ENCODE measurements around the gene GAS5.
"Not testable (repeated sequence)": the region's sequence is repeated elsewhere in the genome, so short reads cannot be mapped to it uniquely, and the experiment has no call there.

Gene GAS5

DNA sequence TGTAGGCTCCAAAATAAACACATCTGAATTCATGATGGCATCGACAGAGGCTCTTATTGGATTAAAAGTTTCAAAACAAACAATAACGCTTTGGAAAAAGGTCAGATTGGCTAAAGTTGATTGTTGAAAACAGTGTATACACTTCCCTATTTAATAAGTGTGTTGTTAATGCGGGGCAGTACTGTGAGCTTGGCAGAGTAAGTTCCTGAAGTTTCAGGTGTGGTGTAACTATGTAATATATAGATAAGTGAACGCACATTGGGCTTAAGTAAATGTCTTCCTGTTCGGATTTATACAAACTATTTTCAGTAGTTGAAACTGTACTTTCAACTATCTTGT, 1.2 kb upstream of the GAS5 start:
- DNase-seq: no peak

DNA sequence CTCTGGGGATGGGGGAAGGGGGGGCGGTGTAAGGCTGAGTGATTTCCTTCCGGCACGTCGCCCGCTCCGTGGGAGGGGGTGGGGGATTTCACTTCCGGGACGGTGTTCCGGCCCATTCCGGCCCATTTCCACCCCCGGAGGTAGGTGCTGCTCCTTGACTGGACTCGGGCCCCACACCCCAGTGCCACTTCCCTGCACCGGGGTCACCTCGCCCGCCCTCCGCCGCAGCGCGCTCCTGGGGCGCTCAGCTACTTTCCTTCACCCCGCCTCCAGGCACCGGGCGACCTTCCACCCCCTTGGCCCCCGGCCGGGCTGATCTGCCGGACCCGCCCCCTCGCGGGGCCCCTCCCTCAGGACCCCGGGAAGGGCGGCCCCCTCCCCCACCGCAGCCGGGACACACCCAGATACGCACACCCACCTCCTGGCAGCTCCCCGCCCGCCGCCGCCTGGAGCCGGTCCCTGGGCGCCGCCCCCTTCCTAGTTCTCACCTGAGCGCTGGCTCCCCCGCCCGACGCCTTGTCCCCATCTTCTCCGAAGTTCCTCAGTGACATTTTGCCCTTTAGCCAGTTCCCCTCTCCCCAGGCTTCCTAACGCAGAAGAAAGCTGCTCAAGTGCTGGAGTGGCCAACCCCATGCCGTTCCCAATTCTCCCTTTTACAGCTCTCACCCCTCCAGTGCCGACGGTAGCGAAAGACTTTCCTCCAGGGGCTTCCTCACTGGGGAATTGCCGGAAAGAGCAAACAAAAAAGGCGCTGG, 654 bp upstream of the GAS5 start, which contains the start of gene ZBTB37:
TSS of gene ZBTB37 (plus strand) at position 115 of the 755 bp plus-strand sequence. CDS start 1,846 bp downstream, outside the sequence.
- peak; percentile 70 for DNase-seq

DNA sequence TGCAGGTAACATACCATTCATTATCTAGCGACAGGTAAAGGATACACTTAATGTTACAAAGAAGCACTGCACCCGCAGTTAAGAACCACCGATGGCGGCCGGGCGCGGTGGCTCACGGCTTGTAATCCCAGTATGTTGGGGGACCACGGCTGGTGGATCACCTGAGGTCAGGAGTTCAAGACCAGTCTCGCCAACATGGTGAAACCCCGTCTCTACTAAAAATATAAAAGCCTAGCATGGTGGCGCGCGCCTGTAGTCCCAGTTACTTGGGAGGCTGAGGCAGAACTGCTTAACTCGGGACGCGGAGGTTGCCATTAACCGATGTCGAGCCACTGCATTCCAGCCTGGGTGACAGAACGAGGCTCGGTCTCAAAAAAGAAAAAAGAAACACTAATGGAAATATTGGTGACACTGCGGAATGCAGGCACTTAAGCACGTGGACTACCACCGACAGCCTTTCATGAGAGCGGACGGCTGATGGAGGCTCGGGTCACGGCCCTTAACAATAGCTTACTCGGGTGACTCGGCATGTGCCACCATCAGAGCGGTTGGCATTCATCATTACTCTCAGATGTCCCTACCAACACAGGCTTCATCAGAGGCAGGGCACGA, 542 bp downstream of the GAS5 start:
- DNase-seq: no peak

DNA sequence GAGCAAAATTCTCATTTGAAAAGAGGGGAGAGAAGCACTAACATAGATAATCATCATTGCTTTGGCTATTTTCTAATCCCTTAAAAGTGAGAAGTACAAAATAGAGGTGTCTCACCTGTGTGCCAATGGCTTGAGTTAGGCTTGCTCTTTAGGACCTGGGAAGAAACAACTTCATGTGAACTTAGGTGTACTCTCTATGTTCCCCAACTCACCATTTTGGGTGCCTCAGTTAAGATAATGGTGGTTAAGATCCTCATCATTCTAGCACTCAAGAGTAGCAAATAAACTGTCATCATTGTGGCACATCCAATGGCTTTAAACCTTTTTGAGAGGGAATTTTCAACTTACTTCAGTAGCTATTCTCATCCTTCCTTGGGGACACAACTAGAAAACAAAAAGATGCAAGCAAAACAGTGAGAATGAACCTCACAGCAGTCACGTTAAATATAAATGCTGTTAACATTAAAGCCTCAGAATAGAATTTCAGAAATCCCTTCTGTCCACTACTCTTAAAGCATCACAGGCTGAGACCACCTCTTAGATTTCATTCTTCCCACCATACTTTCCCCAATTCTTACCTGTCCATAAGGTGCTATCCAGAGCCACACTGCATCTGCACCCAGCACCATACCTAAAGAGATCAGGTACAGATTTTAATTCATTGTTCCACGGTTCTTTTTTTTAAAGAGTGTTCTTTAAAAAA, 1.2 kb downstream of the GAS5 start:
- no peak for DNase-seq

DNA sequence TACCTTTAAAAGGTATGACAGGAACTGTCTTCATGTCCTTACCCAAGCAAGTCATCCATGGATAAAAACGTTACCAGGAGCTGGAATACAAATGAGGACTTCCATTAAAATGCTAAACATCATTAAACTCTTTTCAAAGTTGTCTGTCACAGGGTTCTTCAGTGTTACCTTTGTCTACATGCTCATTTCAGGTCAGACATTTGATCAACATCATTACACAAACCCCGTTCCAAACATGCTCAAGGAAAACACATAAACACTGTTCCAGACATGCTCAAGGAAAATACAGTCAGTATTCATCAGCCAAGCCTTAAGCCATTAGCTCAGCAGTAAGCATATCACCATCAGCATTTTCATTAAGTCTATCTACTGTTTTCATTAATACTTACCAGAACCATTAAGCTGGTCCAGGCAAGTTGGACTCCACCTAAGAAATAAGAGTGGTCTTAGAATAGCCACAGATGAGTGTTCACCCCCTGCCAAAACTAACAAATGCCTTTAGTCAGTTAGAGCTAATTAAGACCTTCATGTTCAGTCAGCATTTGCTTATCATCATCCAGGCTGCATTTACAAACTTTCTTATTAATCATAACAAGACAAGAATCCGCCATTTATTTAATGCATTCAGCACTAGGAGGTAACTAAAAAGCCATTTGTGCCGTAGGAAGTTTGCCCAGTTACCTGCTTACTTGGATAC, 2.2 kb downstream of the GAS5 start:
- DNase-seq: no peak

DNA sequence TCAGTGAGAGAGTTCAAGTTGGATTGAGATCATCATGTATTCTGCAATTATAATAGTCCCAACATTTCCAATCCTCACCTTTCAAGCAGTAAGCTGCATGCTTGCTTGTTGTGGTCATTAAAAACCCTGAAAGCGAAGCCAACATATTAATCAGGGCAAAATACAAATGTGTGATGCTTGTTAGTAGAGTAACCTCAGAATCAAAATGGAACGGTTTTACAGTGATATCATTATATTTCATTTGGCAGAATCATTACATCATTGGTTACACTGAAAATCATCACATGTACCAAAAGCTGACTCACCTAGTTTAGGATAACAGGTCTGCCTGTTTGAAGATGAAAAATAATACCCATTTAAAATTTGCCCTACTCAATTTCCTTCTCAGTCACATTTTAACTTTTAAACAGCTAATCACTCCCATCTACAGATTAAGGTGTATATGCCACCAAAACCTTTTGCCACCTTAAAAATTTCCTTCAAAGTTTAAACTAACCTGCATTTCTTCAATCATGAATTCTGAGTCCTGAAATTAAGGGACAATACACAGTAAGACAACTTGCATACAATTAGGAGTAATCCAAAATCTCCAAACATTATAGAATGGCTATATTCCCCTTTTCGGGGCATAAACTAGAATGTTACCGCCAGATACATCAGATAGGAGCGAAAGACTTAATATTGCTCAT, 3.5 kb downstream of the GAS5 start:
- no peak for DNase-seq

DNA sequence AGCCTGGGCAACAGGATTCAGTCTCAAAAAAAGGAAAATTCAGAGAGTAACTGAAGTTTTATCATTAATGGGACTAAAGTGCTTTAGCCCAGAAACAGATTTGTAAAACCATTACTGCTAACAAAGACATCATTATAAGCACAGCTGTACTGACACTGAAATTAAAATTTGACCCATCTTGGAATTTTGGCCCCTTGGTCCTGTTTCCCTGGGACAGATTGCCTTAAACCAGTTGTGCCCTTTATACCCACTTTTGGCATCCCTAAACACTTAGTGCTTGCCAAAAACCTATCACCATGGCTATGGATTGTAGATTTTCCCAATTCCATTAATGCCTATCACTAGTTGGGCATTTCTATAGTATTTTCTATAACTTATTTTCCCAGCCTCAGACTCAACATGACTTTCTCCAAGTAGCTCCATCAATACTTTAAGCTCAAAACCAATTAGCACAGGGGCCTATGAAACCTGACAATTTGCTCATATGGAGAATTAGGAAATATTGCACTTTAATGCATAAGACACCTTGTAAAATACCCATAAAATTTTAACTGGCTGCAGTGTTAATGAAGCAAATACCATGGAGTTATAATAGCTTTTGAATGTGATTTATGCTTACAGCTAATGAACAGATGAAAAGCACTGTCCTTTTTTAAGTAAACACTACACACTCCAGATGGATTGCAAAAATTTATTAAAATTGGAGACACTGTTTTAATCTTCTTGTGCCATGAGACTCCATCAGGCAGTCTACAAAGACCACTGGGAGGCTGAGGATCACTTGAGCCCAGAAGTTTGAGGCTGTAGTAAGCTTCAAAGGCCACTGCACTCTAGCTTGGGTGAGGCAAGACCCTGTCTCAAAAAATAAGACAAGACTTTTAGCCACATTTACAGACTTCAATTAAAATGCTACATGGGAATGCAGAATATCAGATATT, 4.3 kb downstream of the GAS5 start:
- no peak for DNase-seq

DNA sequence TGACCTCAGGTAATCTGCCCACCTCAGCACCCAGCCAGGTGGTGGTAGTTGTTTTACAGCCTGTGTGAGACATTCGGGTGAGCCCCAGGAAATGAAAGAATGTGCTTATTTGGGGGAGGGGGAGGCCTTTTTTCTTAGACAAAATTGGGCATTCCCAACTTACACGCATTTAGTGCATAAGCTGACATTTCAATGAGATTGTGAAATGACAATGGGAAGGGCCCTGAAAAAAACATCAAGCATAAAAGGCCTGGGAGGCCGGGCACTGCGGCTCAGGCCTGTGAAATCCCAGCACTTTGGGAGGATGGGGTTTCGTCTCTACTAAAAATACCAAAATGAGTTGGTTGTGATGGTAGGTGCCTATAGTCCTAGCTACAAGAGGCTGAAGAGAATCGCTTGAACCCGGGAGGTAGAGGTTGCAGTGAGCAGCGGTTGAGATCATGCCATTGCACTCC, 5.0 kb downstream of the GAS5 start:
- DNase-seq: no peak

DNA sequence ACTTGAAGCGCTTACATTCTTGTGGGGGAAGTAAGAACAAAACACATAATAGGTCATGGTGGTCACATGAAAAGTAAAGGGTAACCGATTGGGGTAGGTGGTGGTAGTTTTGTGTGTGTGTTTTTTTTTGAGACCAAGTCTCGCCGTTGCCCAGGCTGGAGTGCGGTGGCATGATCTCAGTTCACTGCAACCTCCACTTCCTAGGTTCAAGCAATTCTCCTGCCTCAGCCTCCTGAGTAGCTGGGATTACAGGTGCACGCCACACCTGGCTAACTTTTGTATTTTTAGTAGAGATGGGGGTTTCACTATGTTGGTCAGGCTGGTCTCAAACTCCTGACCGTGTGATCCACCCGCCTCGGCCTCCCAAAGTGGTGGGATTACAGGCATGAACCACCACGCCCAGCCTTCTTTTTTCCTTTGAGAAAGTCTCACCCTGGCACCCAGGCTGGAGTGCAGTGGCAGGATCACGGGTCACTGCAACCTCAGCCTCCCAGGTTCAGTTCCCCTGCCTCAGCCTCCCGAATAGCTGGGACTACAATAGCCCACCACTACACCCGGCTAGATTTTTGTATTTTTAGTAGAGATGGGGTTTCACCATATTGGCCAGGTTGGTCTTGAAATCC, 5.5 kb downstream of the GAS5 start:
- DNase-seq: not testable (repeated sequence)

DNA sequence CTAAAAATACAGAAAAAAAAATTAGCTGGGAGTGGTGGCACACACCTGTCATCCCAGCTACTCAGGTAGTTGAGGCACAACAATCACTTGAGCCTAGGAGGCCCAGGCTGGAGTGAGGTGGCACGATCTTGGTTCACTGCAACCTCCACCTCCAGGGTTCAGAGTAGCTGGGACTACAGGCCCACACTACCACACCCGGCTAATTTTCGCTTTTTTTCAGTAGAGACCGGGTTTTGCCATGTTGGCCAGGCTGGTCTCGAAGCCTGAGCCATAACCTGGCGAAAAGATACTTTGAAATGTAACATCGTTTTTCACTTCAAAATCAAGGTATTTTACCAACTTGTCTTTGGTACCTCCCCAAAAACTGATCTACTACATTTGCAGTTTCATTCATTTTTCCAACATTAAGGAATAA, 6.1 kb downstream of the GAS5 start:
- DNase-seq: peak; percentile 28

DNA sequence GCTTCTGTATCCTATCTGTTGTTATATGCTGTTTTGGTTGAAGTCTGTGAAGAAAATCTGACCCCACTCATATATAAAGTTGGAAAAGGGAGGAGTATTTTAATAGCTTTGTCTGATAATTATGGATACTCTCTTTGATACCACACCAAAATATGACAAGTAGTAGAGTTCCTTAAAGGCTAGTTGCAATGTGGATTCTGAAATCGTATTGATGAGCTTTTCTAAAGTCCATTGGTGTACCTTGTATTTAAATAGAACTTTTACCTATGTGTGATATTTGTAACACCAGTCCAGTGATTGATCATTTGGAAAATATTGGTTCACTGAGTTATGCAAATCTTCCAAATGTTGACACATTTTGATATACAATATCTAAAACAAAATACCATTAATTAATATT, 7.7 kb downstream of the GAS5 start:
- DNase-seq: no peak

DNA sequence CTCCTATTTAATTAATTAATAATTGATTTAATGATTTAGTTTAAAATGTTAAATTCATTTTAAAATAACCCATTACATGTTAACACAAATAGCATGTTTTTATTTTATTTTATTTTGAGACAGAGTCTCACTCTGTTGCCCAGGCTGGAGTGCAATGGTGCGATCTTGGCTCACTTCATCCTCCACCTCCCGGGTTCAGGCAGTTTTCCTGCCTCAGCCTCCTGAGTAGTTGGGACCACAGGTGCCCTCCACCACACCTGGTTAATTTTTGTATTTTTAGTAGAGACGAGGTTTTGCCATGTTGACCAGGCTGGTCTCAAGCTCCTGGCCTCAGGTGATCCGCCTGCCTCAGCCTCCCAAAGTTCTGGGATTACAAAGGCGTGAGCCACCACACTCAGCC, 8.2 kb downstream of the GAS5 start:
- not testable (repeated sequence) for DNase-seq

DNA sequence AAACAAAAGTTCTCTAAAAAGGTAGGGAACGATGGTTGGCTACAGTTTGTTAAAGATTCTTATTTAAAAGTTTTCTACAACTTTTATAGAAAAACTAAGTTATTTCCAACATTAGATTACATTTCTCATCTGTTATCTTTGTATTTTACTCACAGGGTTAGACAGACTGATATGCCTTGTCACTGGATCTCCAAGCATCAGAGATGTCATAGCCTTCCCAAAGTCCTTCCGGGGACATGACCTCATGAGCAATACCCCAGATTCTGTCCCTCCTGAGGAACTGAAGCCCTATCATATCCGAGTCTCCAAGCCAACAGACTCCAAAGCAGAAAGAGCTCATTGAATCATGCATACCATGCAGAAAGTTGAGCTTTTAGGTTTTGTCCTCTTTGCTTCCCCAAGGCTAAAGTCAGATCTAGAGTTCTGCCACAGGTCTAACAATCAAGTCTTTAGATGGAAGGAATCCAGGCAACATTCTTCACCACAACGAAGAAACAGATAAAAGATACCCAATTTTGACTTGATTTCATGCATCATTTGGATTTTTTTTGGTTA, 10.3 kb downstream of the GAS5 start:
- DNase-seq: no peak

DNA sequence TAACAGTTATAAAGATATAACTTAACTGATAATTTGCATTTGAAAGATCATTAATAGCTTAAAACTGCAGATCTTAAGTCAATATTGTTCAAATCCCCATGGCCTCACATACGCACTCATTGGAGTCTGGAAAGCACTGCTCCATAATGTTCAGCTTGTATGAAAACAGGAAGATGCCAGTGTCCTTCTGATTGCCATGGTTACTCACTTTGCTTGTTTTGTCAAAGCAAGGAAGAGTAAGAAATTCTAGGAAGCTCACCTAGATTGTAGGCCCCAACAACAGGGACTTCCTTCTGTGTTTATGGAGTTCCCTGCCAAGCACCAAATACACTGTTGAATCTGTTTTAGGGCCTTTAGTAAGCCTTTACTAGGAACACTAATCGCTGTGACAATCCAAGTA, 10.9 kb downstream of the GAS5 start:
- no peak for DNase-seq

DNA sequence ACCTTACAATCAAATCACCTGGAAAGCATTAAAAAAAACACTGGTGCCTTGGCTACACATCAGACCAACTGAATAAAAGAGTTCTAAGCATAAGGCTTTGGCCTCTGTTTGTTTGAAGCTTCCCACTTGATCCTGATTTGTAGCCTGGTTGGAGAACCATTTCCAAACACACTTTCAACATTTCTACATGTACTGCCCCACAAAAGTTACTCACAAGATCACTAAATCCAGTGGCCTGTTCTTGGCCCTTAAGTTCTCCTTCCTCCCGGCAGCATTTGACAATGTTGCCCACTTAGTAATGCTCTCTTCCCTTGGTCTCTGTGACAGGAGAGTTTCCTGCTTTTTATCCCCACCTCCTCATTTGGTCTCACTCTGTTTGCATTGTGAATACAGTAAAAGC, 11.8 kb downstream of the GAS5 start:
- DNase-seq: no peak

DNA sequence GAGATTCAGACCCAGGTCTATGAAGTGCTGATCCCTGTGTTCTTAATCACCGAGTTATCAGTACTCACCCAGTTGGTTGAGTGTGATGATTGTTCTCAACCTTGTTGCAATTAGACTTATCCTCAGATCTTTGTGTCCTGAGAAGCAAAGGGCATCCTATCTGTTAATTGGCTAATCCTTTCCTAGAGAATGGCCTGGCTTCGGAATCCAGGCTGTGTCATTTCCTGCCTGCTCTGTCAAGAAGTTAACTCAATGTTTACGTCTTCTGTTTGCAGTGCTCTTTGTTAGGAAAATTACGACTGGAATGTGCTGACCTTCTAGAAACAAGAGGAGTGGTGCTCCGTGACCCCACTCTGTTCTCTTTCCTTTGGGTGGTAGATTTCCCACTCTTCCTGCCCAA, 14.7 kb downstream of the GAS5 start:
- peak; percentile 61 for DNase-seq

DNA sequence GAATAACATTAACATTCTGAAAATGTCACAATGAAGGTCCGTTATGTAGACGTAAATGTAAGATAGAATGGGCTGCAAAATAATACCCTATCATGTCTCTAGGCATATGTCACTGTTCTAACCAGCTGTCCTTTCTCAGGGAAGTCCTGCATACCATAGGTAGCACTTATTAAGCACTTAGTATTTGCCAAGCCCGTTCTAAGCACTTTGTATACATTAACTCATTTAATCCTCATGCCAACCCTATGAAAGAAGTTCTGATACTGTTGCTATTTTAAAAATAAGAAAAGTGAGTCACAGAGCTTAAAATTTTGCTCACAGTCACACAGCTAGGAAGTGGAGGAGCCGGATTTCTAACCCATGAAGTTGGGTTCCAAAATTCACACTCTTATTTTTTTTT, 15.7 kb downstream of the GAS5 start:
- no peak for DNase-seq

DNA sequence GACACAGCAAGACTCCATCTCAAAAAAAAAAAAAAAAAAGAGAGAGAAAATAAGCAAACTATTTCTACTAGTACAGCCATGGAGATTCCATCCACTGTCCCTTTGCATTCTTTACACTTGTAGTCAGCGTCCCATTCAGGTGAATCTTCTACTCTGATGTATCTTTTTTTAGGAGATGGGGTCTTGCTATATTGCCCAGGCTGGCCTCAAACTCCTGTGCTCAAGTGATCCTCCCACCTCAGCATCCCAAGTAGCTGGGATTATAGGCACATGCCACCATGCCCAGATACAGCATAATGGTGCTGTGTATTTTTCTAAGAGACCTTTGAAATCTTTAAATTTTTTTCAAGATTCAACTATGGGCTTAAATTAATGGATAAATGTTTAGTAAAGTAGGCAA, 35.0 kb downstream of the GAS5 start:
- no peak for DNase-seq

DNA sequence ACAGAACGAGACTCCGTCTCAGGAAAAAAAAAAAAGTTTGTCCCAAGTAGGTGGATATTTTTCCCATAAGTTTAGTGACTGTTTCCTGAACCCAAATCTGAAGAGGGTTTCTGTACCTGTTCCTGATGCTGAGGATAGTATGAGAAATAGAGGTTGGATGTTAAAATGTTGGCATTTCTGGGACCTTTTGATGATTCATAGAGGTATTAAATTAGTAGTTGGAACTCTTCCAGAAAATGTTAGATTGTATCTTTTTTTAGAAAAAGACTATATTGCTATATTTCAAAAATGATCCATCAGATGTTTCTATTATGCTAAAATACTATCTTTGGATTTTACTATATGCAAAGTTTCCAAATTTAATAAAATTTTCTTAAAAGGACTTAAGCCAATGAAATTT, 40.2 kb downstream of the GAS5 start:
- no peak for DNase-seq

DNA sequence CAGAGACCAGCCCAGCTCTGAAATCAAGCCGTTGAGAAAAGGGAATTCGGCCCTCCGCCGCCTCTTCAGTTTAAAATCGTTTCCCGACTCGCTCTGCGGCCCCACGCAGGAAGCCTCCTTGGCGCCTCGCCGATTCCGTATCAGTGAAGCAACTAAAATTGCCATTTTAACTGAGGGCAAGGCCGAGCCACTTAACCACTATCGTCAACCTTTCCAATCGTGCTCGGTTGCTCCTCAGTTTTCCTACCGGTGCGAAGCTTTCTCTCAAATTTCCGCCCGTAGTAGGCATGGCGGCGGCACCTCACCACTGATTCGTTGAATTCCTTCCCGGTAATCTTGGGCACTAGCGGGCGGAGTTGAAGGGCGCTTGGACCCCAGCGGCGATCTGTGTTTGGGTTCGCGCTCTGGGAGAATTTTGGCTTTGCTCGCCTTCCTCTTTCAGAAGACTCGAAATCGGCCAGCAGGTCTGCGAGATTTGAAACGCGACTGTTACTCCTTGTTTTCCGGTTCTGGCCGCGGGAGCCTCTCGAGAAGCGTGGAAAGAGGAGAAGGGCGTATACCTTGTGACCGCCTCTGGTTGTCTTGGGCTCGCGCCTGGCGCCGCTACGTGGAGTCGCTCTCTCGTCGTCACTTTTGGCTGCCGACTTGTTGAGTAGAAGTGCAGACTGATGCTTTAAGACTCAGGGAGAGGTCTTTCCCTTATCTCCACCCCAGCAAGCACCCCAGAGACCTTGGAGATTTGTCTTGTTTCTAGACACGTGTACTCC, 43.3 kb downstream of the GAS5 start, which contains the start of the genes CENPL and DARS2:
TSS of gene CENPL (minus strand) at position 569 of the 767 bp plus-strand sequence. CDS start 13,584 bp downstream, outside the sequence.
TSS of gene DARS2 (plus strand) at position 359 of the 767 bp plus-strand sequence. CDS start 557 bp downstream, outside the sequence.
- peak; percentile 99 for DNase-seq
